Breast epithelium (tissue), 3 donors: Measurements from ENCODE around the gene TTLL6.

Experiments
- POLR2A ChIP-seq: fragments of 450-650 bp; IDR thresholded peaks from one replicate; pipeline ENCODE4 v1.6.1; 2016; ENCODE audit warnings: antibody characterized with exemption, mild to moderate bottlenecking, moderate library complexity
- POLR2AphosphoS5 ChIP-seq, 3 donors: sonication (generic); formaldehyde crosslinking; IDR thresholded peaks; one replicate each; pipeline ENCODE4 v1.6.1; 2017; ENCODE audit warnings: antibody characterized with exemption in 3 of 3

DNA sequence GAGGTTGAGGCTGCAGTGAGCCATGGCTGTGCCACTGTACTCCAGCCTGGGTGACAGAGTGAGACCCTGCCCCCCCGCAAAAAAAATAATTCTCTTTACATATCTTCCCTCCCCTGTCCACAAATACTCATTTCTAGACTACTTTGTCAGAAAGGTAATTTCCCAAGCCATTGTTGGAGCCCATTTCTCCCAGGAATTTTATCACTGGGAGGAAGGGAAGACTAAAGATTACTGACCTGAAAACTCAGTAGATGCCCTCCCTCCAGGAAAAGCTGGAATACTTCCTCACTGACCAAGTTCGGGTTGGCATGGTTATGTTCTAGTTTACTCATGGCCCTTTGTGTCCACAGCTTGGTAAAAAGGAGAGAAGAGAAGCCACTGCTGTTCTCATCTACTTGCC is 17.9 kb upstream of the TTLL6 start:
- TF ChIP-seq POLR2A (no peak), POLR2AphosphoS5 (IDR thresholded peaks at IDR 0.05) (no peak)
